ENCODE data around the gene RNPEP. TPM values are rescaled to one million over a fixed set of nuclear protein-coding genes. Genes with fewer than 3 reads are reported as not detected.

The RNPEP gene
- total and polyA plus RNA-seq, 2 of the 13 experiments (the other 11 are each of a cell fraction or from before 2014, with no cell fraction given): 20.6 to 38.4 TPM

DNA sequence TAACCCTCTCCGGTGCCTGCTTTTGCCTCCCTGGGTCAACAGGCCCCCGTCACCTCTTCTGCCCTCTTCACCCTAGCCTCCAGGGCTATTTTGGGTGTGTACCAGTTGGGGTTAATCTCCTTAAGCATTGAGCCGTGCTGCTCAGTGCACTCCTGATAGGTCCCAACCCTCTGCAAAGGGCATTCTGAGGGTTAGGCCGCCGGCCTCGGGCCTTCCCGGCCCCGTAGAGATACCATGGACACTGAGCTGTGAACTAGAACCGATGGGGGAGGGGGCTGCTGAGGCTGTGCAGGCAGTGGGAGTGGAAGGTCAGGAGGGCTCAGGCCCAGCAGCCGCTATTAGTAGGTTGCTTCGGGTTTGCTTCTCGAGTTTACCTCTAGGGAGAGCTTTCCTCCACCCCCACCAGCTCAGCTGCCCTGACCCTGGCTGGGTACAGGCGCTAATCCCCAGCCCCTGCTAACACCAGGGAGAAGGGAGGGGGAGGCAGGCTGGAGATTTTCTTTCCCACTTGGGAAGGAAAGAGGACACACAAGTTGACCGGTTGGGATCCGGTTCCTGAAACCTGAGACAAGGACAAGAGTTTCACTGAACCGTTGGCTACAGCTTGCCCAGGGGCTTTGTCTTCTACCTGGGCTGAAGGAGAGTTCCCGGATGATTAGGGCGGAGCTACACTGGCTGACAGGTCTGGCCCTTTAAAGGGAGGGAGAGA lies 40.9 kb upstream of the RNPEP start (continued):
- TF ChIP-seq, protein P1, sequence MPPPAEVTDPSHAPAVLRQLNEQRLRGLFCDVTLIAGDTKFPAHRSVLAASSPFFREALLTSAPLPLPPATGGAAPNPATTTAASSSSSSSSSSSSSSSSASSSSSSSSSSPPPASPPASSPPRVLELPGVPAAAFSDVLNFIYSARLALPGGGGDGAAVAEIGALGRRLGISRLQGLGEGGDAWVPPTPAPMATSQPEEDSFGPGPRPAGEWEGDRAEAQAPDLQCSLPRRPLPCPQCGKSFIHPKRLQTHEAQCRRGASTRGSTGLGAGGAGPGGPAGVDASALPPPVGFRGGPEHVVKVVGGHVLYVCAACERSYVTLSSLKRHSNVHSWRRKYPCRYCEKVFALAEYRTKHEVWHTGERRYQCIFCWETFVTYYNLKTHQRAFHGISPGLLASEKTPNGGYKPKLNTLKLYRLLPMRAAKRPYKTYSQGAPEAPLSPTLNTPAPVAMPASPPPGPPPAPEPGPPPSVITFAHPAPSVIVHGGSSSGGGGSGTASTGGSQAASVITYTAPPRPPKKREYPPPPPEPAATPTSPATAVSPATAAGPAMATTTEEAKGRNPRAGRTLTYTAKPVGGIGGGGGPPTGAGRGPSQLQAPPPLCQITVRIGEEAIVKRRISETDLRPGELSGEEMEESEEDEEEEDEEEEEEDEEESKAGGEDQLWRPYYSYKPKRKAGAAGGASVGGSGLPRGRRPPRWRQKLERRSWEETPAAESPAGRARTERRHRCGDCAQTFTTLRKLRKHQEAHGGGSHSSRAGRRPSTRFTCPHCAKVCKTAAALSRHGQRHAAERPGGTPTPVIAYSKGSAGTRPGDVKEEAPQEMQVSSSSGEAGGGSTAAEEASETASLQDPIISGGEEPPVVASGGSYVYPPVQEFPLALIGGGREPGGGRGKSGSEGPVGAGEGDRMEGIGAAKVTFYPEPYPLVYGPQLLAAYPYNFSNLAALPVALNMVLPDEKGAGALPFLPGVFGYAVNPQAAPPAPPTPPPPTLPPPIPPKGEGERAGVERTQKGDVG (CRISPR knock-in tag; IDR thresholded peaks at IDR 0.05; ENCODE audit: borderline replicate concordance): no peak
- TF ChIP-seq PHF20 (CRISPR knock-in tag; IDR thresholded peaks at IDR 0.05) (peak; percentile 37; the same call in 1 of the 2 replicates), ZNF558 (CRISPR knock-in tag; IDR thresholded peaks at IDR 0.05; ENCODE audit: borderline replicate concordance) (no peak; the same call in 1 of the 2 replicates), ZNF550 (CRISPR knock-in tag; IDR thresholded peaks at IDR 0.05; ENCODE audit: borderline replicate concordance) (no peak), ZNF772 (CRISPR knock-in tag; IDR thresholded peaks at IDR 0.05) (no peak), MBD4 (IDR thresholded peaks at IDR 0.05; ENCODE audit: borderline replicate concordance, low read length) (no peak), ZNF562 (CRISPR knock-in tag; IDR thresholded peaks at IDR 0.05; ENCODE audit: borderline replicate concordance) (no peak), ZNF615 (CRISPR knock-in tag; IDR thresholded peaks at IDR 0.05; ENCODE audit: borderline replicate concordance) (peak; percentile 70; the same call in 1 of the 2 replicates), NR2F6 (IDR thresholded peaks at IDR 0.05) (no peak), NR2F6 (CRISPR knock-in tag; IDR thresholded peaks at IDR 0.05) (peak; percentile 25; the same call in 1 of the 2 replicates), FOSL1 (CRISPR knock-in tag; IDR thresholded peaks at IDR 0.05; ENCODE audit: borderline replicate concordance) (no peak), SNRNP70 (IDR thresholded peaks at IDR 0.05; ENCODE audit: low read depth, low read length) (no peak), GATAD2A (CRISPR knock-in tag; IDR thresholded peaks at IDR 0.05) (peak; percentile 39; the same call in 1 of the 2 replicates), GTF2F1 (IDR thresholded peaks at IDR 0.05; ENCODE audit: low read length) (no peak), BORCS8-MEF2B (CRISPR knock-in tag; IDR thresholded peaks at IDR 0.05) (no peak)
- TF ChIP-seq, protein P2, sequence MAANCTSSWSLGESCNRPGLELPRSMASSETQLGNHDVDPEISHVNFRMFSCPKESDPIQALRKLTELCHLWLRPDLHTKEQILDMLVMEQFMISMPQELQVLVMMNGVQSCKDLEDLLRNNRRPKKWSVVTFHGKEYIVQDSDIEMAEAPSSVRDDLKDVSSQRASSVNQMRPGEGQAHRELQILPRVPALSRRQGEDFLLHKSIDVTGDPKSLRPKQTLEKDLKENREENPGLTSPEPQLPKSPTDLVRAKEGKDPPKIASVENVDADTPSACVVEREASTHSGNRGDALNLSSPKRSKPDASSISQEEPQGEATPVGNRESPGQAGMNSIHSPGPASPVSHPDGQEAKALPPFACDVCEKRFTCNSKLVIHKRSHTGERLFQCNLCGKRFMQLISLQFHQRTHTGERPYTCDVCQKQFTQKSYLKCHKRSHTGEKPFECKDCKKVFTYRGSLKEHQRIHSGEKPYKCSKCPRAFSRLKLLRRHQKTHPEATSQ (CRISPR knock-in tag; IDR thresholded peaks at IDR 0.05; ENCODE audit: borderline replicate concordance): no peak
- TF ChIP-seq, protein P3, sequence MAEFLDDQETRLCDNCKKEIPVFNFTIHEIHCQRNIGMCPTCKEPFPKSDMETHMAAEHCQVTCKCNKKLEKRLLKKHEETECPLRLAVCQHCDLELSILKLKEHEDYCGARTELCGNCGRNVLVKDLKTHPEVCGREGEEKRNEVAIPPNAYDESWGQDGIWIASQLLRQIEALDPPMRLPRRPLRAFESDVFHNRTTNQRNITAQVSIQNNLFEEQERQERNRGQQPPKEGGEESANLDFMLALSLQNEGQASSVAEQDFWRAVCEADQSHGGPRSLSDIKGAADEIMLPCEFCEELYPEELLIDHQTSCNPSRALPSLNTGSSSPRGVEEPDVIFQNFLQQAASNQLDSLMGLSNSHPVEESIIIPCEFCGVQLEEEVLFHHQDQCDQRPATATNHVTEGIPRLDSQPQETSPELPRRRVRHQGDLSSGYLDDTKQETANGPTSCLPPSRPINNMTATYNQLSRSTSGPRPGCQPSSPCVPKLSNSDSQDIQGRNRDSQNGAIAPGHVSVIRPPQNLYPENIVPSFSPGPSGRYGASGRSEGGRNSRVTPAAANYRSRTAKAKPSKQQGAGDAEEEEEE (CRISPR knock-in tag; IDR thresholded peaks at IDR 0.05; ENCODE audit: borderline replicate concordance): no peak
- TF ChIP-seq, protein P4, sequence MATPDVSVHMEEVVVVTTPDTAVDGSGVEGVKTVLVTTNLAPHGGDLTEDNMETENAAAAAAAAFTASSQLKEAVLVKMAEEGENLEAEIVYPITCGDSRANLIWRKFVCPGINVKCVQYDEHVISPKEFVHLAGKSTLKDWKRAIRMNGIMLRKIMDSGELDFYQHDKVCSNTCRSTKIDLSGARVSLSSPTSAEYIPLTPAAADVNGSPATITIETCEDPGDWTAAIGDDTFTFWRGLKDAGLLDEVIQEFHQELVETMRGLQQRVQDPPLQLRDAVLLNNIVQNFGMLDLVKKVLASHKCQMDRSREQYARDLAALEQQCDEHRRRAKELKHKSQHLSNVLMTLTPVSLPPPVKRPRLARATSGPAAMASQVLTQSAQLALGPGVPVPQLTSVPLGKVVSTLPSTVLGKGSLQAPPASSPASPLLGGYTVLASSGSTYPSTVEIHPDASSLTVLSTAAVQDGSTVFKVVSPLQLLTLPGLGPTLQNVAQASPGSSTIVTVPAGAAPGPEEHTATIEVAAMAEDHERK (CRISPR knock-in tag; IDR thresholded peaks at IDR 0.05; ENCODE audit: low read depth): no peak
- TF ChIP-seq, protein P5, sequence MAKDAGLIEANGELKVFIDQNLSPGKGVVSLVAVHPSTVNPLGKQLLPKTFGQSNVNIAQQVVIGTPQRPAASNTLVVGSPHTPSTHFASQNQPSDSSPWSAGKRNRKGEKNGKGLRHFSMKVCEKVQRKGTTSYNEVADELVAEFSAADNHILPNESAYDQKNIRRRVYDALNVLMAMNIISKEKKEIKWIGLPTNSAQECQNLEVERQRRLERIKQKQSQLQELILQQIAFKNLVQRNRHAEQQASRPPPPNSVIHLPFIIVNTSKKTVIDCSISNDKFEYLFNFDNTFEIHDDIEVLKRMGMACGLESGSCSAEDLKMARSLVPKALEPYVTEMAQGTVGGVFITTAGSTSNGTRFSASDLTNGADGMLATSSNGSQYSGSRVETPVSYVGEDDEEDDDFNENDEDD (CRISPR knock-in tag; IDR thresholded peaks at IDR 0.05; ENCODE audit: borderline replicate concordance): peak; percentile 12; the same call in 1 of the 2 replicates
- TF ChIP-seq, protein P6, sequence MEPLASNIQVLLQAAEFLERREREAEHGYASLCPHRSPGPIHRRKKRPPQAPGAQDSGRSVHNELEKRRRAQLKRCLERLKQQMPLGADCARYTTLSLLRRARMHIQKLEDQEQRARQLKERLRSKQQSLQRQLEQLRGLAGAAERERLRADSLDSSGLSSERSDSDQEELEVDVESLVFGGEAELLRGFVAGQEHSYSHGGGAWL (CRISPR knock-in tag; IDR thresholded peaks at IDR 0.05): no peak

All from HepG2 (cell line).